ENCODE data around the gene CHRNB1.

DNA sequence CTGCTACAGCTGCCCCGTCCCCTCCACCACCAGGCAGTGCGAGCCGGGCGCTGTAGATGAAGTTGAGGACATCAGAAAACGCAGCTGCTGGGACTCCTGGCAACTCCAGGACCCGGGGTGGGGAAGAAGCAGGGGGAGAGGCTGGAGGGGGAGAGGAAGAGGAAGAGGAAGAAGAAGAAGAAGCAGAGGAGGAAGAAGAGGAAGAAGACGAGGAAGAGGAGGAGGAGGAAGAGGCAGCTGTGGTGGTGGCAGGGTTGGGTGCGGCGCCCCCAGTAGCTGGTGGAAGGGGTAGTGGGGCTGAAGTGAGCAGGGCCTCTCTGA is 21.4 kb downstream of the CHRNB1 start:
- TF ChIP-seq, protein P1, sequence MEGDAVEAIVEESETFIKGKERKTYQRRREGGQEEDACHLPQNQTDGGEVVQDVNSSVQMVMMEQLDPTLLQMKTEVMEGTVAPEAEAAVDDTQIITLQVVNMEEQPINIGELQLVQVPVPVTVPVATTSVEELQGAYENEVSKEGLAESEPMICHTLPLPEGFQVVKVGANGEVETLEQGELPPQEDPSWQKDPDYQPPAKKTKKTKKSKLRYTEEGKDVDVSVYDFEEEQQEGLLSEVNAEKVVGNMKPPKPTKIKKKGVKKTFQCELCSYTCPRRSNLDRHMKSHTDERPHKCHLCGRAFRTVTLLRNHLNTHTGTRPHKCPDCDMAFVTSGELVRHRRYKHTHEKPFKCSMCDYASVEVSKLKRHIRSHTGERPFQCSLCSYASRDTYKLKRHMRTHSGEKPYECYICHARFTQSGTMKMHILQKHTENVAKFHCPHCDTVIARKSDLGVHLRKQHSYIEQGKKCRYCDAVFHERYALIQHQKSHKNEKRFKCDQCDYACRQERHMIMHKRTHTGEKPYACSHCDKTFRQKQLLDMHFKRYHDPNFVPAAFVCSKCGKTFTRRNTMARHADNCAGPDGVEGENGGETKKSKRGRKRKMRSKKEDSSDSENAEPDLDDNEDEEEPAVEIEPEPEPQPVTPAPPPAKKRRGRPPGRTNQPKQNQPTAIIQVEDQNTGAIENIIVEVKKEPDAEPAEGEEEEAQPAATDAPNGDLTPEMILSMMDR (IDR thresholded peaks at IDR 0.05): no peak
- TF ChIP-seq POLR2A (IDR thresholded peaks at IDR 0.05): no peak

Measured in body of pancreas (tissue), 4 donors.